Inferior parietal cortex (tissue), 1 donor: ENCODE measurements around the gene LRRC1.

Source experiments
- DNase-seq: peaks from one replicate; pipeline ENCODE4 v3.0.0-alpha.2; 2016; ENCODE audit errors: extremely low spot score

Gene LRRC1

GRCh38 chr6:53924277-53924676 lies 129.5 kb downstream of the LRRC1 start:
- DNase-seq, result no peak

GRCh38 chr6:53924821-53925422 lies 130.1 kb downstream of the LRRC1 start:
- DNase-seq, result no peak

GRCh38 chr6:53925891-53926290 lies 131.1 kb downstream of the LRRC1 start:
- no peak for DNase-seq

- no peak for DNase-seq
These were observed 131.7 kb downstream of the LRRC1 start for GRCh38 chr6:53926505-53926904.

GRCh38 chr6:53928641-53929040 lies 133.8 kb downstream of the LRRC1 start:
- DNase-seq, result no peak

- no peak for DNase-seq
These were observed 134.4 kb downstream of the LRRC1 start for GRCh38 chr6:53929041-53929820.

GRCh38 chr6:53929821-53930120 lies 135.0 kb downstream of the LRRC1 start:
- no peak for DNase-seq

GRCh38 chr6:53930330-53930729 lies 135.5 kb downstream of the LRRC1 start:
- no peak for DNase-seq

GRCh38 chr6:53931086-53931485 lies 136.3 kb downstream of the LRRC1 start:
- DNase-seq, result no peak

GRCh38 chr6:53932516-53932915 lies 137.7 kb downstream of the LRRC1 start:
- no peak for DNase-seq

- no peak for DNase-seq
These were observed 139.2 kb downstream of the LRRC1 start for GRCh38 chr6:53934023-53934422.

- no peak for DNase-seq
These were observed 142.7 kb downstream of the LRRC1 start for GRCh38 chr6:53937461-53937860.

GRCh38 chr6:53938810-53939209 lies 144.0 kb downstream of the LRRC1 start:
- no peak for DNase-seq

GRCh38 chr6:53939830-53940229 lies 145.0 kb downstream of the LRRC1 start:
- DNase-seq, result no peak

GRCh38 chr6:53943395-53943794 lies 148.6 kb downstream of the LRRC1 start:
- no peak for DNase-seq

GRCh38 chr6:53944091-53944490 lies 149.3 kb downstream of the LRRC1 start:
- DNase-seq, result no peak

GRCh38 chr6:53944543-53944942 lies 149.7 kb downstream of the LRRC1 start:
- DNase-seq, result no peak

- no peak for DNase-seq
These were observed 151.1 kb downstream of the LRRC1 start for GRCh38 chr6:53945765-53946407.

- no peak for DNase-seq
These were observed 153.0 kb downstream of the LRRC1 start for GRCh38 chr6:53947780-53948179.

GRCh38 chr6:53951383-53951782 lies 156.6 kb downstream of the LRRC1 start:
- DNase-seq, result no peak

- DNase-seq, result peak; percentile 84
These were observed 161.4 kb downstream of the LRRC1 start for GRCh38 chr6:53956068-53956711.

- no peak for DNase-seq
These were observed 162.0 kb downstream of the LRRC1 start for GRCh38 chr6:53956804-53957203.

GRCh38 chr6:53959717-53960116 lies 164.9 kb downstream of the LRRC1 start:
- DNase-seq, result no peak
